ENCODE measurements around the gene ZDHHC12. TPM values are rescaled to one million over a fixed set of nuclear protein-coding genes. Genes with fewer than 3 reads are reported as not detected.
A peak's percentile ranks its signal among the peaks of the same experiment; 100 is the strongest.

The ZDHHC12 gene
- total and polyA plus RNA-seq, 2 experiments from 2014 or later, result 44.0 to 48.1 TPM

DNA sequence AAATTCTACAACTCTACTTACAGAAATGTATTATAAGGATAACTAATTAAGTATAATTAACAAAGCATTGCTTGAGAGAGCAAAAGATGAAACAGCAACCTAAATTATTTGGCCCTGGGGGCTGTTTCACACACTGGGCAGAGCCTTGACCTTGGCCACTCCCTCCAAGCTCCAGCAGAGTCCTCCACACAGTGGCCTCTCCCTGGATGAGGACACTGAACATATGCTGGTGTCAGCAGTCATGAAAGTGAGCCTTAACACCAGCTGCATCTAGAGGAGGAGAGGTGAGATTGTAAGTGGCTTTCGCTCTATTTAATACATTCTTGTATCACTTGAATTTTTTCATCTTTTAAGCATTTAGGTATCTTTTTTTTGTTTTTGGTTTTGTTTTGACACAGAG, 23.3 kb upstream of the ZDHHC12 start:
- no peak overlapping the region for H3K4me2 ChIP-seq (ENCODE audit: unreplicated experiment)
- H3K4me3 ChIP-seq, result no peak overlapping the region
- no peak overlapping the region for H3K27ac ChIP-seq
- in situ Hi-C loops (cut with MboI), result no loop called here
- no peak overlapping the region for H2AFZ ChIP-seq
- H3K36me3 ChIP-seq (ENCODE audit: low read depth), result no peaks in the 10 kb centered on the region
- no peaks in the 10 kb centered on the region for H3K27me3 ChIP-seq (replicated peaks; ENCODE audit: insufficient read depth)
- no peak for DNase-seq
- no peaks in the 10 kb centered on the region for H3F3A ChIP-seq (ENCODE audit: insufficient read depth)
- no peaks in the 10 kb centered on the region for H3K9me3 ChIP-seq (ENCODE audit: low read depth)
- no peaks in the 10 kb centered on the region for H3K79me2 ChIP-seq (ENCODE audit: insufficient read depth)
- no peaks in the 10 kb centered on the region for H3K9me2 ChIP-seq (ENCODE audit: insufficient read depth)
- no peaks in the 10 kb centered on the region for H4K20me1 ChIP-seq (ENCODE audit: insufficient read depth)
- H3K4me1 ChIP-seq (ENCODE audit: insufficient read depth), result no peaks in the 10 kb centered on the region
- WGBS, 2 experiments (ENCODE audit: low coverage in 1 of 2, low lambda C conversion rate in 2 of 2, missing lambda C conversion rate in 2 of 2), result 100% methylated on average over 1 of the region's 1 CpG
- no peak for TF ChIP-seq EZH2phosphoT487 (IDR thresholded peaks at IDR 0.05; ENCODE audit: insufficient read depth, low read depth)
- no peak for TF ChIP-seq EZH2 (IDR thresholded peaks at IDR 0.05; ENCODE audit: insufficient read depth, poor library complexity, severe bottlenecking)
- H3K9ac ChIP-seq, result no peak overlapping the region

DNA sequence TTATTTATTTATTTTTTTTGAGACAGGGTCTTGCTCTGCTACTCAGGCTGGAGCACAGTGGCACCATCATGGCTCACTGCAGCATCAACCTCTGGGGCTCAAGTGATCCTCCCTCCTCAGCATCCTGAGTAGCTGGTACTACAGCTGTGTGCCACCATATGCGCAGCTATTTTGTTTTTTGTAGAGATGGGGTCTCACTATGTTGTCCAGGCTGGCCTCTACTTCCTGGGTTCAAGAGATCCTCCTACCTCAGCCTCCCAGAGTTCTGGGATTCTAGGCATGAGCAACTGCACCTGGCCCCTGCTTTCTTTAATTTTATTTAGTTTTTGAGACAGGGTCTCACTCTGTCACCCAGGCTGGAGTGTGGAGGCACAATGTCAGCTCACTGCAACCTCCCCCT, 19.5 kb upstream of the ZDHHC12 start:
- Histone ChIP-seq H4K20me1 (ENCODE audit: insufficient read depth) (no peaks in the 10 kb centered on the region), H3F3A (ENCODE audit: insufficient read depth) (no peaks in the 10 kb centered on the region), H3K9ac (no peak overlapping the region), H3K4me2 (ENCODE audit: unreplicated experiment) (no peak overlapping the region), H3K9me2 (ENCODE audit: insufficient read depth) (no peaks in the 10 kb centered on the region), H3K36me3 (ENCODE audit: low read depth) (no peaks in the 10 kb centered on the region), H3K4me1 (ENCODE audit: insufficient read depth) (no peaks in the 10 kb centered on the region), H3K4me3 (no peak overlapping the region), H3K27ac (no peak overlapping the region), H3K9me3 (ENCODE audit: low read depth) (no peaks in the 10 kb centered on the region), H3K27me3 (replicated peaks; ENCODE audit: insufficient read depth) (no peaks in the 10 kb centered on the region), H2AFZ (no peak overlapping the region), H3K79me2 (ENCODE audit: insufficient read depth) (no peaks in the 10 kb centered on the region)
- no peak for TF ChIP-seq EZH2phosphoT487 (IDR thresholded peaks at IDR 0.05; ENCODE audit: insufficient read depth, low read depth)
- no peak for TF ChIP-seq EZH2 (IDR thresholded peaks at IDR 0.05; ENCODE audit: insufficient read depth, poor library complexity, severe bottlenecking)
- in situ Hi-C loops (cut with MboI), result no loop called here
- DNase-seq, result no peak
- 94 to 97% methylated on average over 1 of the region's 1 CpG for WGBS, 2 experiments (ENCODE audit: low coverage in 1 of 2, low lambda C conversion rate in 2 of 2, missing lambda C conversion rate in 2 of 2)

DNA sequence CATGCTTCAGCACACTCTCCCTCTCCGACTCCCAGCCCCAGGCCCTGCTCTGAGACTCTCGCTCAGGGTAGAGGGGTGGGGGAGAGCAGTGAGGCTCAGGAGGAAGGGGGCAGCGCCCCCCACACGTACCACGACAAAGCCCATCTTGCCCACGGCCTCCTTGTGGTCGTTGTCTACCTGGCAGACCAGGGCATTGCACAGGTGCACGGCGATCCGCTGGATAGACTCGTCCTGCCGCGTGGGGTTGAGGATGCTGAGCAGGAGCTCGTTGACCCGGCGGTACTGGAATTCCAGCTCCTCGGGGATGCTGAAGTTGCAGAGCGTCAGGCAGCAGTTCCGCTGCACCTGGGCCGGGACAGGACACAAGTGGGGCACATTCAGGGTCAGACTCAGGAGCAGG, 18.5 kb upstream of the ZDHHC12 start:
- H3K27ac ChIP-seq, result no peak overlapping the region
- no peak for DNase-seq
- no peak overlapping the region for H3K9ac ChIP-seq
- H3F3A ChIP-seq (ENCODE audit: insufficient read depth), result no peaks in the 10 kb centered on the region
- H3K9me2 ChIP-seq (ENCODE audit: insufficient read depth), result no peaks in the 10 kb centered on the region
- no peaks in the 10 kb centered on the region for H3K27me3 ChIP-seq (replicated peaks; ENCODE audit: insufficient read depth)
- no peaks in the 10 kb centered on the region for H3K4me1 ChIP-seq (ENCODE audit: insufficient read depth)
- in situ Hi-C loops (cut with MboI), result no loop called here
- H2AFZ ChIP-seq, result no peak overlapping the region
- H3K9me3 ChIP-seq (ENCODE audit: low read depth), result no peaks in the 10 kb centered on the region
- TF ChIP-seq EZH2phosphoT487 (IDR thresholded peaks at IDR 0.05; ENCODE audit: insufficient read depth, low read depth), result no peak
- no peak for TF ChIP-seq EZH2 (IDR thresholded peaks at IDR 0.05; ENCODE audit: insufficient read depth, poor library complexity, severe bottlenecking)
- no peak overlapping the region for H3K4me3 ChIP-seq
- H4K20me1 ChIP-seq (ENCODE audit: insufficient read depth), result no peaks in the 10 kb centered on the region
- H3K4me2 ChIP-seq (ENCODE audit: unreplicated experiment), result no peak overlapping the region
- no peaks in the 10 kb centered on the region for H3K79me2 ChIP-seq (ENCODE audit: insufficient read depth)
- no peaks in the 10 kb centered on the region for H3K36me3 ChIP-seq (ENCODE audit: low read depth)
- WGBS, 2 experiments (ENCODE audit: low coverage in 1 of 2, low lambda C conversion rate in 2 of 2, missing lambda C conversion rate in 2 of 2), result 96 to 97% methylated on average over 20 of the region's 20 CpGs

DNA sequence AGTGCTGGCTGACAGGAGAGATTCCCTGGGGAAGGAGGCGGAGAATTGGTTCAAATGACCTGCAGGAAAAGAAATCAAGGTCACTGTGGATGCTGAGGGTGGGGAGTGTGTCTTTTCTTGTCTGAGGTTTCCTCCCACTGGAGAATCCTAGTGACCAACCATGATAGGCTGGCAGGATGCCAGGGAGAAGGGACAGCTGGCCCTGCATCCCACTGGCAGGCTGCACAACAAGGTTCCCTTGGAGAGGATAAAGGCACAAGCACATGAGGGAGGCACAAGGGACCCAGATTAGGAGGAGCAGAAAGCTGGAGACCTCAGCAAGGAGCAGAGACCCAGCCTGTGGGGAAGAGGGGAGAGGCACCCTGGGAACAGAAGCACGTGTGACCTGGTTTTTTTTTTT, 11.4 kb upstream of the ZDHHC12 start:
- Histone ChIP-seq H3K36me3 (ENCODE audit: low read depth) (no peaks in the 10 kb centered on the region), H3K27ac (no peak overlapping the region), H4K20me1 (ENCODE audit: insufficient read depth) (no peaks in the 10 kb centered on the region), H3K4me1 (ENCODE audit: insufficient read depth) (no peaks in the 10 kb centered on the region), H3K4me2 (ENCODE audit: unreplicated experiment) (no peak overlapping the region), H3F3A (ENCODE audit: insufficient read depth) (no peaks in the 10 kb centered on the region), H3K9me3 (ENCODE audit: low read depth) (no peaks in the 10 kb centered on the region), H2AFZ (no peak overlapping the region), H3K4me3 (no peak overlapping the region), H3K79me2 (ENCODE audit: insufficient read depth) (no peaks in the 10 kb centered on the region), H3K9me2 (ENCODE audit: insufficient read depth) (no peaks in the 10 kb centered on the region), H3K27me3 (replicated peaks; ENCODE audit: insufficient read depth) (no peaks in the 10 kb centered on the region), H3K9ac (no peak overlapping the region)
- in situ Hi-C loops (cut with MboI), result no loop called here
- WGBS, 2 experiments (ENCODE audit: low coverage in 1 of 2, low lambda C conversion rate in 2 of 2, missing lambda C conversion rate in 2 of 2), result 80 to 84% methylated on average over 2 of the region's 2 CpGs
- no peak for TF ChIP-seq EZH2 (IDR thresholded peaks at IDR 0.05; ENCODE audit: insufficient read depth, poor library complexity, severe bottlenecking)
- no peak for TF ChIP-seq EZH2phosphoT487 (IDR thresholded peaks at IDR 0.05; ENCODE audit: insufficient read depth, low read depth)
- DNase-seq, result no peak

DNA sequence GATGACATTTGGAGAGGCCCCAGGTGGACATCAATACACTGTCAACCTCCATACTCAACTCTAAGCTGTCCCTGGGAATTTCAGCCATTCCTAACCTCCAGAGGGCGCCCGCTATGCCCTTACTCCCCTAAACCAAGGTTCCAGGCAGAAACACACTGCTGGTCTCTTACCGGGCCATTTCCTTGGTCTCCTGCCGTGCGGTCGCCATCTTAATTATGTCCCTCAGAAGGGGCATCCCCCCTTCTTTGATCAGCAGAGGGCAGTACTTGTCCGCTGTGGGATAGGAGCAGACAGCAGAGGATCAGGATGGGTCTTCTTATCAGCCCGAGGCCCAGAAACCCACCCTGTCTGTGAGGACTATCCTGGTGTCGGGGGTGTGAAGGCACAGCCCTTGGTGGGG, 9.3 kb upstream of the ZDHHC12 start:
- no peaks in the 10 kb centered on the region for H3K9me2 ChIP-seq (ENCODE audit: insufficient read depth)
- no peaks in the 10 kb centered on the region for H3K79me2 ChIP-seq (ENCODE audit: insufficient read depth)
- no peaks in the 10 kb centered on the region for H4K20me1 ChIP-seq (ENCODE audit: insufficient read depth)
- peak; percentile 76 for DNase-seq
- TF ChIP-seq EZH2 (IDR thresholded peaks at IDR 0.05; ENCODE audit: insufficient read depth, poor library complexity, severe bottlenecking) (no peak), EZH2phosphoT487 (IDR thresholded peaks at IDR 0.05; ENCODE audit: insufficient read depth, low read depth) (no peak)
- no peaks in the 10 kb centered on the region for H3F3A ChIP-seq (ENCODE audit: insufficient read depth)
- H3K4me3 ChIP-seq, result no peak overlapping the region
- H3K27ac ChIP-seq, result no peak overlapping the region
- peak overlapping the region; percentile 84 for H2AFZ ChIP-seq
- 36 to 43% methylated on average over 9 of the region's 9 CpGs for WGBS, 2 experiments (ENCODE audit: low coverage in 1 of 2, low lambda C conversion rate in 2 of 2, missing lambda C conversion rate in 2 of 2)
- H3K9me3 ChIP-seq (ENCODE audit: low read depth), result no peaks in the 10 kb centered on the region
- no peaks in the 10 kb centered on the region for H3K27me3 ChIP-seq (replicated peaks; ENCODE audit: insufficient read depth)
- H3K4me1 ChIP-seq (ENCODE audit: insufficient read depth), result no peaks in the 10 kb centered on the region
- in situ Hi-C loops (cut with MboI), result no loop called here
- H3K4me2 ChIP-seq (ENCODE audit: unreplicated experiment), result no peak overlapping the region
- H3K9ac ChIP-seq, result no peak overlapping the region; the same call in 1 of the 2 replicates
- no peaks in the 10 kb centered on the region for H3K36me3 ChIP-seq (ENCODE audit: low read depth)

Measured in GM23248 (cell line).